Peyer's patch (tissue), 4 donors: Measurements from ENCODE around the gene SMPDL3A. TPM values are rescaled to one million over a fixed set of nuclear protein-coding genes. Genes with fewer than 3 reads are reported as not detected.
A peak's percentile ranks its signal among the peaks of the same experiment; 100 is the strongest.

ENCODE experiments used
- DNase-seq, 3 donors: peaks; one replicate each; pipeline ENCODE4 v3.0.0-alpha.2; 2017 to 2019
- H3K27ac ChIP-seq, 4 donors: fragments of 200-600 bp; sonication (generic); one replicate each; pipeline ENCODE4 v1.5.1; 2016 to 2019
- H3K27me3 ChIP-seq, 2 donors: fragments of 200-600 bp; sonication (generic); one replicate each; pipeline ENCODE4 v1.5.1; 2019
- H3K36me3 ChIP-seq, 3 donors: fragments of 200-600 bp; sonication (generic); one replicate each; pipeline ENCODE4 v1.5.1; 2016 to 2019
- H3K4me1 ChIP-seq, 4 donors: fragments of 200-600 bp; sonication (generic); one replicate each; pipeline ENCODE4 v1.5.1; 2016 to 2019
- H3K4me3 ChIP-seq, 4 donors: fragments of 200-600 bp; sonication (generic); 1 replicate in 3 of 4; 2 replicates in 1 of 4; pipeline ENCODE4 v1.5.1; 2016 to 2019; ENCODE audit warnings: mild to moderate bottlenecking in 1 of 4
- H3K9me3 ChIP-seq, 4 donors: fragments of 200-600 bp; sonication (generic); one replicate each; pipeline ENCODE4 v1.5.1; 2016 to 2019; ENCODE audit warnings: mild to moderate bottlenecking in 1 of 4
- CTCF ChIP-seq, 6 experiments: fragments of 450-650 bp in 4 of 6; fragments of 200-600 bp in 2 of 6; sonication (generic) in 1 of 6; IDR thresholded peaks; one replicate each; pipeline ENCODE4 v1.5.1; 2017 to 2019; ENCODE audit warnings: antibody characterized with exemption in 6 of 6, mild to moderate bottlenecking in 3 of 6, moderate library complexity in 1 of 6
- POLR2A ChIP-seq, 2 donors: fragments of 450-650 bp; IDR thresholded peaks; one replicate each; pipeline ENCODE4 v1.5.1; 2017; ENCODE audit warnings: antibody characterized with exemption in 2 of 2, mild to moderate bottlenecking in 2 of 2, moderate library complexity in 2 of 2
- total RNA-seq, 4 donors: library from RNA; depleted of rRNA; stranded (reverse); fragments of >200 nt; gene quantifications; one replicate each; pipeline ENCODE4 v1.1.0, GENCODE V29; 2016

The SMPDL3A gene
- total RNA-seq, 4 donors from 2014 or later, result 15.7 to 641 (median 190) TPM

- no peaks in the 10 kb centered on the region for H3K9me3 ChIP-seq
- DNase-seq, result no peak
- H3K27me3 ChIP-seq, result no peaks in the 10 kb centered on the region
- H3K36me3 ChIP-seq, result no peaks in the 10 kb centered on the region
- peak overlapping the region in 3 of 4 donors; percentile 94 to 99 (median 94) for H3K27ac ChIP-seq
- no peak for TF ChIP-seq POLR2A (IDR thresholded peaks at IDR 0.05)
- TF ChIP-seq CTCF (IDR thresholded peaks at IDR 0.05), result no peak
- peaks cover 0 to 30% (median 0%) of the 10 kb centered on the region in 4 donors for H3K4me1 ChIP-seq
- peak overlapping the region in 1 of 4 donors; percentile 87 for H3K4me3 ChIP-seq
These were observed 3.7 kb downstream of the SMPDL3A start for GRCh38 chr6:122792766-122793165.

DNA sequence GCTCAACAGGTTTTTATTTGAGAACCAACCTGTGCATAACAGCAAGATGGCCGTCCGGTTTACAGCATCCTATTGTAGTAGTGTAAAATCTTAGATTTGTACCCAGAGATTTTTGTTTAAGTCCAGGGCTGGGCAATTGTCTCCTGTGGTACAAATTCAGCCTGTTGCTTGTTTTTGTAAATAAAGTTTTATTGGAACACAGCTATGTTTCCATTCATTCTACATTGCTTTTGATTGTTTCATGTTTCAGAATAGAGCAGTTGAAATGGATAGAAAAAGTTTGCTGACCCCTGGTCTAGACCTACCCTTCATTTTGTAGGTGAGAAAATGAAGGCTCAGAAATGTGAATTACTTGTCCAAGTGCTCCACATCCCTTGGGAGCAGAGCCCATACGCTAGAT, 8.5 kb downstream of the SMPDL3A start:
- Histone ChIP-seq H3K4me1 (peaks cover 0 to 34% (median 0%) of the 10 kb centered on the region in 4 donors), H3K36me3 (peaks cover 0 to 6% (median 0%) of the 10 kb centered on the region in 3 donors), H3K4me3 (no peak overlapping the region), H3K27me3 (no peaks in the 10 kb centered on the region), H3K9me3 (no peaks in the 10 kb centered on the region), H3K27ac (peak overlapping the region in 3 of 4 donors; percentile 0 to 78 (median 76))
- TF ChIP-seq POLR2A (IDR thresholded peaks at IDR 0.05), result no peak
- no peak for TF ChIP-seq CTCF (IDR thresholded peaks at IDR 0.05)
- no peak for DNase-seq

DNA sequence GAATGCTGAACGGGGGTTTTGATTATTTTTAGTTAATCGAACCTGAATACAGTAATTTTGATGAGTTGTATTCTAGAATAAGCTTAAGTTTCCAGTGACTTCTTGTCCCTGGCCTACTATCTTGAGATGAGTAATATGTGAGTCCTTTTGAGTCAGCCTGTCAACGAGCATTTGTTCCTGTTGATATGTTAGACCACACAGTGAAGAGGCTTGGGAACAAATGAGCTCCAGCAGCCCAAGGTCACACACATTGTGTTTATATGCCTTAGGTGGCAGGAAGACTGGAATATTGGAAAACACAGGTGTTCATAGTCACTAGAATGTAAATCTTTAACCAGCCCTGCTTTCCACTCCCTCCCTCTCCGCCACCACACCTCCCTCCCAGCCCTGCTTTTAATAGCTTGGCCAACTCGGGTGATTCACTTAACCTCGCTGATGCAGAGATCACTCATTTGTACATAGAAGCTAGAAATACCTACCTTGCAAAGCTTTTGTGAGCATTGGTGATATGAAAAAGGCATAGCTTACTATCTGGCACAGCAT, 9.1 kb downstream of the SMPDL3A start:
- Histone ChIP-seq H3K27ac (peak overlapping the region in 3 of 4 donors; percentile 16 to 78 (median 76)), H3K36me3 (peaks cover 0 to 8% (median 0%) of the 10 kb centered on the region in 3 donors), H3K27me3 (no peaks in the 10 kb centered on the region), H3K9me3 (no peaks in the 10 kb centered on the region), H3K4me1 (peaks cover 0 to 32% (median 0%) of the 10 kb centered on the region in 4 donors), H3K4me3 (no peak overlapping the region)
- peak in 2 of 3 donors; percentile 76 to 82 for DNase-seq
- TF ChIP-seq CTCF (IDR thresholded peaks at IDR 0.05) (no peak), POLR2A (IDR thresholded peaks at IDR 0.05) (peak in 1 of 2 donors; percentile 45)

DNA sequence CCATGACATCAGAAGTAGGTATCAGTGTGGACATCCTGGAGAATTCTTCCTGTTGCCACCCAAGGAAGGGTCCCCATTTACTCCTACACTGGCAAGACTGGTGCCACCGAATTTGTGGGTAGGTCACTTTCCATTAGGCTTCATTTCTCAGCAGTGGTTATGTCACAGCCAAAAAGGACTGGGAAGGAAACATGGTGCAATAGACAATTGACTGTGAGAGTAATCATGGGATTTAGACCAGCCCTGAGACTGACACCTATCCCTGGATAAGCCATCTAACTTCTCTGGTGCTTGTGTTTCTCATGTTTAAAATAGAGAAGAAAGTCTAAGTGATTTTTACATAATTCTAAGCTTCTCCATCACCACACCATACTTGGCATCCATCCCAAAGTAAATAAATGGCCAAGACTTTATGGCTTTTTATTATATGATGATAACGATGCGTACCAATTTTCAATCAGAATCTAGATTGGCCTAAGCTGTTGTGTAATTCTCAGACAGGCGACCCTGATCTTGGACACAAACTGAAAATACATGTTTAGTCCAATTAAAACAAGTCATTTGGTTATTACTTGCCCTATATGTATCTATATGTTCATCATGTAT, 10.2 kb downstream of the SMPDL3A start:
- Histone ChIP-seq H3K4me3 (no peak overlapping the region), H3K36me3 (peaks cover 0 to 9% (median 0%) of the 10 kb centered on the region in 3 donors), H3K27ac (peak overlapping the region in 2 of 4 donors; percentile 76 to 78), H3K27me3 (no peaks in the 10 kb centered on the region), H3K4me1 (peaks cover 0 to 32% (median 0%) of the 10 kb centered on the region in 4 donors), H3K9me3 (no peaks in the 10 kb centered on the region)
- no peak for DNase-seq
- TF ChIP-seq CTCF (IDR thresholded peaks at IDR 0.05), result no peak
- TF ChIP-seq POLR2A (IDR thresholded peaks at IDR 0.05), result no peak

- peak in 1 of 3 donors; percentile 68 for DNase-seq
- TF ChIP-seq POLR2A (IDR thresholded peaks at IDR 0.05), result no peak
- TF ChIP-seq CTCF (IDR thresholded peaks at IDR 0.05), result no peak
- Histone ChIP-seq H3K27ac (no peak overlapping the region), H3K4me1 (peaks cover 0 to 32% (median 0%) of the 10 kb centered on the region in 4 donors), H3K4me3 (no peak overlapping the region), H3K27me3 (no peaks in the 10 kb centered on the region), H3K36me3 (peaks cover 0 to 17% (median 0%) of the 10 kb centered on the region in 3 donors), H3K9me3 (no peaks in the 10 kb centered on the region)
These were observed 11.0 kb downstream of the SMPDL3A start for GRCh38 chr6:122799916-122800686.
